HepG2 (cell line): Measurements from ENCODE around the gene GPATCH8. TPM values are rescaled to one million over a fixed set of nuclear protein-coding genes. Genes with fewer than 3 reads are reported as not detected.

ENCODE experiments used
- BORCS8-MEF2B ChIP-seq: sonication (generic); formaldehyde crosslinking; IDR thresholded peaks from 2 replicates; pipeline ENCODE4 v1.8.0; 2022; ENCODE audit warnings: mild to moderate bottlenecking, missing genetic modification reagents
- KDM5B ChIP-seq: sonication (generic); formaldehyde crosslinking; IDR thresholded peaks from 2 replicates; pipeline ENCODE4 v1.4.0; 2020; ENCODE audit warnings: missing genetic modification reagents, mild to moderate bottlenecking, borderline replicate concordance
- KLF13 ChIP-seq: sonication (generic); formaldehyde crosslinking; IDR thresholded peaks from 2 replicates; pipeline ENCODE4 v1.4.0; 2020; ENCODE audit warnings: mild to moderate bottlenecking, missing genetic modification reagents
- MIER3 ChIP-seq: IDR thresholded peaks from 2 replicates; pipeline ENCODE4 v1.6.1; 2016; ENCODE audit warnings: missing compliant biosample characterization, borderline replicate concordance
- NCOR1 ChIP-seq: fragments of 200-600 bp; sonication (generic); IDR thresholded peaks from 2 replicates; pipeline ENCODE4 v1.7.0; 2017; ENCODE audit warnings: antibody characterized with exemption, low read length, borderline replicate concordance
- NFKBIZ ChIP-seq: IDR thresholded peaks from 2 replicates; pipeline ENCODE4 v1.6.1; 2018; ENCODE audit warnings: missing genetic modification reagents, missing compliant biosample characterization
- NR1H2 ChIP-seq: sonication (generic); formaldehyde crosslinking; IDR thresholded peaks from 2 replicates; pipeline ENCODE4 v1.8.1; 2022; ENCODE audit warnings: low read depth, missing genetic modification reagents, borderline replicate concordance
- PAF1 ChIP-seq: IDR thresholded peaks from 2 replicates; pipeline ENCODE4 v1.6.1; 2016; ENCODE audit warnings: missing genetic modification reagents, missing compliant biosample characterization
- PITX1 ChIP-seq: sonication (generic); formaldehyde crosslinking; IDR thresholded peaks from 2 replicates; pipeline ENCODE4 v1.5.1; 2020; ENCODE audit warnings: mild to moderate bottlenecking, missing genetic modification reagents
- POLR2AphosphoS5 ChIP-seq: IDR thresholded peaks from 2 replicates; pipeline ENCODE4 v1.6.1; 2012; ENCODE audit warnings: low read depth, low read length
- SIN3A ChIP-seq: IDR thresholded peaks from 2 replicates; pipeline ENCODE4 v1.6.1; 2011; ENCODE audit warnings: low read depth, mild to moderate bottlenecking, control low read depth, low read length, borderline replicate concordance
- SNAPC2 ChIP-seq: sonication (generic); formaldehyde crosslinking; IDR thresholded peaks from 2 replicates; pipeline ENCODE4 v1.8.1; 2022; ENCODE audit warnings: mild to moderate bottlenecking, missing genetic modification reagents
- TEAD3 ChIP-seq: optimal IDR thresholded peaks from 2 replicates; pipeline ENCODE3; 2016; ENCODE audit warnings: borderline replicate concordance
- ZC3H13 ChIP-seq: sonication (generic); formaldehyde crosslinking; IDR thresholded peaks from 2 replicates; pipeline ENCODE4 v1.8.1; 2023; ENCODE audit warnings: mild to moderate bottlenecking, missing genetic modification reagents, moderate library complexity
- ZNF326 ChIP-seq: sonication (generic); formaldehyde crosslinking; IDR thresholded peaks from 2 replicates; pipeline ENCODE4 v1.4.0; 2020; ENCODE audit warnings: missing genetic modification reagents, borderline replicate concordance
- ZNF34 ChIP-seq: sonication (generic); formaldehyde crosslinking; IDR thresholded peaks from 2 replicates; pipeline ENCODE4 v1.4.0; 2020; ENCODE audit warnings: mild to moderate bottlenecking, missing genetic modification reagents, borderline replicate concordance
- ZNF547 ChIP-seq: sonication (generic); formaldehyde crosslinking; IDR thresholded peaks from 2 replicates; pipeline ENCODE4 v1.5.1; 2020; ENCODE audit warnings: mild to moderate bottlenecking, missing genetic modification reagents
- ZNF720 ChIP-seq: sonication (generic); formaldehyde crosslinking; IDR thresholded peaks from 2 replicates; pipeline ENCODE4 v1.4.0; 2020; ENCODE audit warnings: missing genetic modification reagents
- ZNF768 ChIP-seq: sonication (generic); formaldehyde crosslinking; IDR thresholded peaks from 2 replicates; pipeline ENCODE4 v1.4.0; 2020; ENCODE audit warnings: missing genetic modification reagents
- ZNF891 ChIP-seq: sonication (generic); formaldehyde crosslinking; IDR thresholded peaks from 2 replicates; pipeline ENCODE4 v1.5.0; 2020; ENCODE audit warnings: mild to moderate bottlenecking, missing genetic modification reagents
- polyA plus RNA-seq, 8 experiments: library from polyadenylated mRNA; depleted of rRNA in 3 of 8; stranded (reverse) in 7 of 8; unstranded in 1 of 8; fragments of >200 nt; fragmentation: Illumina TruSeq in 4 of 8; extraction: Trizol in 4 of 8; gene quantifications; 2 replicates each; pipeline versions ENCODE4 v1.2.1 to v1.2.3, GENCODE V29; 2011 to 2016; ENCODE audit warnings: low read depth in 4 of 8, missing spikeins in 1 of 8, mixed read lengths in 1 of 8; ENCODE audit not compliant: insufficient read depth in 1 of 8
- total RNA-seq, 5 experiments: library from RNA; depleted of rRNA; stranded (reverse); fragments of >200 nt; fragmentation: Illumina TruSeq; extraction: Trizol; gene quantifications; 2 replicates each; pipeline ENCODE4 v1.2.3, GENCODE V29; 2016; ENCODE audit warnings: low read depth in 1 of 5
- TF ChIP-seq, protein P1 (sequence below): sonication (generic); formaldehyde crosslinking; IDR thresholded peaks from 2 replicates; pipeline ENCODE4 v1.4.0; 2020; ENCODE audit warnings: missing genetic modification reagents, borderline replicate concordance
- TF ChIP-seq, protein P2 (sequence below): sonication (generic); formaldehyde crosslinking; IDR thresholded peaks from 2 replicates; pipeline ENCODE4 v1.4.0; 2020; ENCODE audit warnings: missing genetic modification reagents

Gene GPATCH8
- total and polyA plus RNA-seq, 2 of the 13 experiments (the other 11 are each of a cell fraction or from before 2014, with no cell fraction given), result 20.7 to 21.5 TPM

DNA sequence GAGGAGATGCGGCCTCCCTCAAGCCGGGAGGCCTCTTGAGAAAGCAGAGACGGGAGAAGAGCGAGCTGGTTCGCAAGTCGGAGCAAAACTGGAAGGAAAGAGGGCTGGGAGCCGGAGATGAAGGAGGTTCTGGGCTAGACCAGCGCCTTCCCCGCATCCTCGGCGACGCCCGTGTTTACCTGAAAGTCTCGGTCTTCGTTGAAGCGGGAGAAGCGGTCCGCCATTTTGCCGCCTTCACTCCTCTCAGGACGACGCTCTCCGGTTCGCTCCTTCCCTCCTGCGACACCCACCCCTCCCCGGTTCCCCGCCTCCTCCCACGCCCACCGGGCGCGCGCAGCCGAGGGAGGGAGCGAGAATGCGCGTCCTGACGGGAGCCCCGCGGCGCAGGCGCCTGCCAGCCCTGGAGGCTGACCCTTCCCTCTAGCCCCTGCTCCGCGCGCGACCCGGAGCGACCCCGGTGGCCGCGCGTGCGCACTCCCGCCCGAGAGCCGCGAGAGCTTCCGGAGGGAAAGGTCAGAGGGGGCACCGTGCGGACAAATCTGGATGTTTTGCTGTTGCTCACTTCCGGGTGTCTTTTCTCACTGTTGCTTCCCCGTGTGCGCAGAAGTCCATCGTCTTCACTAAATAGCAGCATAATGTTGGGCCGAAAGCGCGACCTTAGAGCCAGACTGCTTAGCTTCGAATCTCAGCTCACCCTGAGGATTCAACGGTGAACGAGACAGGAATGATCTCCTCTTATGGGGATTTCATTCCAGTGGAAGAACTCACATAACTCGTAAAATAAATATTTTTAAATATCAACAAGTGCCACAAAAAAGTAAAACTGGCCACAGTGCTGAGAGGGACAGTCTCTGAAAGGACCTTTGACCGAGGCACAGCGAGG lies at the start of gene GPATCH8 (continued):
- TF ChIP-seq ZNF547 (CRISPR knock-in tag) (peak; percentile 47), PAF1 (no peak), PITX1 (CRISPR knock-in tag) (no peak), POLR2AphosphoS5 (peak; percentile 96), ZNF768 (CRISPR knock-in tag) (no peak; the same call in none of the 2 replicates), ZNF891 (CRISPR knock-in tag) (peak; percentile 92; the same call in 1 of the 2 replicates), KDM5B (peak; percentile 98; the same call in 1 of the 2 replicates), ZNF34 (peak; percentile 31; the same call in 1 of the 2 replicates), BORCS8-MEF2B (CRISPR knock-in tag) (peak; percentile 48; the same call in 1 of the 2 replicates), ZNF326 (no peak), SIN3A (peak; percentile 78), ZNF720 (CRISPR knock-in tag) (no peak), TEAD3 (CRISPR knock-in tag) (peak; percentile 77), NR1H2 (CRISPR knock-in tag) (no peak), NFKBIZ (CRISPR knock-in tag) (peak; percentile 68), KLF13 (CRISPR knock-in tag) (no peak; the same call in 1 of the 2 replicates), ZC3H13 (CRISPR knock-in tag) (peak; percentile 54), MIER3 (CRISPR knock-in tag) (peak; percentile 59; the same call in 1 of the 2 replicates), SNAPC2 (peak; percentile 94; the same call in 1 of the 2 replicates), NCOR1 (peak; percentile 48; the same call in 1 of the 2 replicates)
- TF ChIP-seq, protein P1, sequence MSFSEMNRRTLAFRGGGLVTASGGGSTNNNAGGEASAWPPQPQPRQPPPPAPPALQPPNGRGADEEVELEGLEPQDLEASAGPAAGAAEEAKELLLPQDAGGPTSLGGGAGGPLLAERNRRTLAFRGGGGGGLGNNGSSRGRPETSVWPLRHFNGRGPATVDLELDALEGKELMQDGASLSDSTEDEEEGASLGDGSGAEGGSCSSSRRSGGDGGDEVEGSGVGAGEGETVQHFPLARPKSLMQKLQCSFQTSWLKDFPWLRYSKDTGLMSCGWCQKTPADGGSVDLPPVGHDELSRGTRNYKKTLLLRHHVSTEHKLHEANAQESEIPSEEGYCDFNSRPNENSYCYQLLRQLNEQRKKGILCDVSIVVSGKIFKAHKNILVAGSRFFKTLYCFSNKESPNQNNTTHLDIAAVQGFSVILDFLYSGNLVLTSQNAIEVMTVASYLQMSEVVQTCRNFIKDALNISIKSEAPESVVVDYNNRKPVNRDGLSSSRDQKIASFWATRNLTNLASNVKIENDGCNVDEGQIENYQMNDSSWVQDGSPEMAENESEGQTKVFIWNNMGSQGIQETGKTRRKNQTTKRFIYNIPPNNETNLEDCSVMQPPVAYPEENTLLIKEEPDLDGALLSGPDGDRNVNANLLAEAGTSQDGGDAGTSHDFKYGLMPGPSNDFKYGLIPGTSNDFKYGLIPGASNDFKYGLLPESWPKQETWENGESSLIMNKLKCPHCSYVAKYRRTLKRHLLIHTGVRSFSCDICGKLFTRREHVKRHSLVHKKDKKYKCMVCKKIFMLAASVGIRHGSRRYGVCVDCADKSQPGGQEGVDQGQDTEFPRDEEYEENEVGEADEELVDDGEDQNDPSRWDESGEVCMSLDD (CRISPR knock-in tag), result peak; percentile 22; the same call in 1 of the 2 replicates
- TF ChIP-seq, protein P2, sequence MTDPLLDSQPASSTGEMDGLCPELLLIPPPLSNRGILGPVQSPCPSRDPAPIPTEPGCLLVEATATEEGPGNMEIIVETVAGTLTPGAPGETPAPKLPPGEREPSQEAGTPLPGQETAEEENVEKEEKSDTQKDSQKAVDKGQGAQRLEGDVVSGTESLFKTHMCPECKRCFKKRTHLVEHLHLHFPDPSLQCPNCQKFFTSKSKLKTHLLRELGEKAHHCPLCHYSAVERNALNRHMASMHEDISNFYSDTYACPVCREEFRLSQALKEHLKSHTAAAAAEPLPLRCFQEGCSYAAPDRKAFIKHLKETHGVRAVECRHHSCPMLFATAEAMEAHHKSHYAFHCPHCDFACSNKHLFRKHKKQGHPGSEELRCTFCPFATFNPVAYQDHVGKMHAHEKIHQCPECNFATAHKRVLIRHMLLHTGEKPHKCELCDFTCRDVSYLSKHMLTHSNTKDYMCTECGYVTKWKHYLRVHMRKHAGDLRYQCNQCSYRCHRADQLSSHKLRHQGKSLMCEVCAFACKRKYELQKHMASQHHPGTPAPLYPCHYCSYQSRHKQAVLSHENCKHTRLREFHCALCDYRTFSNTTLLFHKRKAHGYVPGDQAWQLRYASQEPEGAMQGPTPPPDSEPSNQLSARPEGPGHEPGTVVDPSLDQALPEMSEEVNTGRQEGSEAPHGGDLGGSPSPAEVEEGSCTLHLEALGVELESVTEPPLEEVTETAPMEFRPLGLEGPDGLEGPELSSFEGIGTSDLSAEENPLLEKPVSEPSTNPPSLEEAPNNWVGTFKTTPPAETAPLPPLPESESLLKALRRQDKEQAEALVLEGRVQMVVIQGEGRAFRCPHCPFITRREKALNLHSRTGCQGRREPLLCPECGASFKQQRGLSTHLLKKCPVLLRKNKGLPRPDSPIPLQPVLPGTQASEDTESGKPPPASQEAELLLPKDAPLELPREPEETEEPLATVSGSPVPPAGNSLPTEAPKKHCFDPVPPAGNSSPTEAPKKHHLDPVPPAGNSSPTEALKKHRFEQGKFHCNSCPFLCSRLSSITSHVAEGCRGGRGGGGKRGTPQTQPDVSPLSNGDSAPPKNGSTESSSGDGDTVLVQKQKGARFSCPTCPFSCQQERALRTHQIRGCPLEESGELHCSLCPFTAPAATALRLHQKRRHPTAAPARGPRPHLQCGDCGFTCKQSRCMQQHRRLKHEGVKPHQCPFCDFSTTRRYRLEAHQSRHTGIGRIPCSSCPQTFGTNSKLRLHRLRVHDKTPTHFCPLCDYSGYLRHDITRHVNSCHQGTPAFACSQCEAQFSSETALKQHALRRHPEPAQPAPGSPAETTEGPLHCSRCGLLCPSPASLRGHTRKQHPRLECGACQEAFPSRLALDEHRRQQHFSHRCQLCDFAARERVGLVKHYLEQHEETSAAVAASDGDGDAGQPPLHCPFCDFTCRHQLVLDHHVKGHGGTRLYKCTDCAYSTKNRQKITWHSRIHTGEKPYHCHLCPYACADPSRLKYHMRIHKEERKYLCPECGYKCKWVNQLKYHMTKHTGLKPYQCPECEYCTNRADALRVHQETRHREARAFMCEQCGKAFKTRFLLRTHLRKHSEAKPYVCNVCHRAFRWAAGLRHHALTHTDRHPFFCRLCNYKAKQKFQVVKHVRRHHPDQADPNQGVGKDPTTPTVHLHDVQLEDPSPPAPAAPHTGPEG (CRISPR knock-in tag), result peak; percentile 9; the same call in 1 of the 2 replicates
